Skin of body (tissue), 1 donor: ENCODE measurements around the gene EOLA2. TPM values are rescaled to one million over a fixed set of nuclear protein-coding genes. Genes with fewer than 3 reads are reported as not detected.

Source experiments
- total RNA-seq: library from RNA; depleted of rRNA; stranded (reverse); fragments of >200 nt; gene quantifications from one replicate; pipeline ENCODE4 v1.2.3, GENCODE V29; 2014

The EOLA2 gene
- total RNA-seq, 1 donor from 2014 or later: 15.0 TPM

Other genes starting within 250 kb of the EOLA2 start
- not detected for gene MAGEA11, start 226.4 kb downstream of the EOLA2 start, total RNA-seq
- 0.79 TPM for gene HSFX1, start 164.4 kb downstream of the EOLA2 start, total RNA-seq
- gene MAGEA9, start 156.6 kb downstream of the EOLA2 start, total RNA-seq: not detected
- gene MAGEA8, start 57.3 kb downstream of the EOLA2 start, total RNA-seq: not detected
- gene HSFX4, start 8.9 kb downstream of the EOLA2 start, total RNA-seq: not detected